Activated CD4-positive, alpha-beta T cell treated with anti-CD3 and anti-CD28 coated beads, Interleukin-10, Interleukin-2, amounts not matched to agents 100 ng/mL and 50 ng/mL, durations not matched to agents 16 hours and 8 hours (primary cell): Measurements from ENCODE around the gene ARFIP2.
"Not testable (repeated sequence)": the region's sequence is repeated elsewhere in the genome, so short reads cannot be mapped to it uniquely, and the experiment has no call there.

Experiments used
- DNase-seq: peaks from one replicate; pipeline ENCODE4 v3.0.0-alpha.2; 2020

The ARFIP2 gene, protein sequence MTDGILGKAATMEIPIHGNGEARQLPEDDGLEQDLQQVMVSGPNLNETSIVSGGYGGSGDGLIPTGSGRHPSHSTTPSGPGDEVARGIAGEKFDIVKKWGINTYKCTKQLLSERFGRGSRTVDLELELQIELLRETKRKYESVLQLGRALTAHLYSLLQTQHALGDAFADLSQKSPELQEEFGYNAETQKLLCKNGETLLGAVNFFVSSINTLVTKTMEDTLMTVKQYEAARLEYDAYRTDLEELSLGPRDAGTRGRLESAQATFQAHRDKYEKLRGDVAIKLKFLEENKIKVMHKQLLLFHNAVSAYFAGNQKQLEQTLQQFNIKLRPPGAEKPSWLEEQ

DNA sequence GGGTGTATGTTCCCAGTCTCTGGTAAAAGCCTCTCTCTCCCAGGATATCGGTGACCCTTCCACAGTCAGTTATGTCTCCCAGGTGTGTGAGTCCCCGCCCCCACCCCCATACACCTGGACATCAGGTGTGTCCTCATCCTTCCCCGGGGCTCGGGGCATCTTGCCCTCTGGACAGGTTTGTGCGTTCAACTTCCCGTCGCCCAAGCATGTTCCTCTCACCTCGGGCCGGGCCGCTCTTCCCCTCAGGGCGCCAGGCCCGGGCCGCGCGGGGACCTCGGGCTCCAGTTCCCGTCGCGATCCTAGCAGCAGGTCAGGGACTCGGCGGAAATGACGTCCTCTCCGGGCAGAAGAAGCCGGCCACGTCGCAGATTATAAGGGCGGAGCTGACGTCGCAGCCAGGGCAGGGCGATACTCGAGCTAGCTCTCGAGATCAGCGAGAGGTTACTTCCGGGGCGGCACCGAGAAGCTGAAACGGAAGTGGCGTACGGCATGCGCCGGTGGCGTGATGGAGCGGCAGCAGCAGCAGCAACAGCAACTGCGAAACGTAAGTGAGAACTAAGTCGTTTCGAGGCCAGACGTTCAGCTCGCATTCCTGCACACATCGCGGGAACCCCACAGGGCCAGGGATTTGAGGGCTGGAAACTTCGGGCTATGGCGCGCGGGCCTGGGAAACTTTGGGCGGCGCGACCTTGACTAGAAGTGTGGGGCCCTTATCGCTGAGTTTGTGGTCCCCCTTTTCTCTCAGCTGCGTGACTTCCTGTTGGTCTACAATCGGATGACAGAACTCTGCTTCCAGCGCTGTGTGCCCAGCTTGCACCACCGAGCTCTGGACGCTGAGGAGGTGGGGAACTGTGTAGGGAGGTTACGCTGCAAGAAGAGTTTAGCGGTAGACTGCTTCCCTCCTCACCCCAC lies at the start of gene ARFIP2, which contains the start of gene TIMM10B:
TSS of gene ARFIP2 (minus strand) at position 320 of the 912 bp plus-strand sequence. CDS start 910 bp downstream, outside the sequence.
TSS of gene TIMM10B (plus strand) at position 490 of the 912 bp plus-strand sequence. CDS start at position 506, 16 bp downstream.
- DNase-seq, result peak; percentile 98

DNA sequence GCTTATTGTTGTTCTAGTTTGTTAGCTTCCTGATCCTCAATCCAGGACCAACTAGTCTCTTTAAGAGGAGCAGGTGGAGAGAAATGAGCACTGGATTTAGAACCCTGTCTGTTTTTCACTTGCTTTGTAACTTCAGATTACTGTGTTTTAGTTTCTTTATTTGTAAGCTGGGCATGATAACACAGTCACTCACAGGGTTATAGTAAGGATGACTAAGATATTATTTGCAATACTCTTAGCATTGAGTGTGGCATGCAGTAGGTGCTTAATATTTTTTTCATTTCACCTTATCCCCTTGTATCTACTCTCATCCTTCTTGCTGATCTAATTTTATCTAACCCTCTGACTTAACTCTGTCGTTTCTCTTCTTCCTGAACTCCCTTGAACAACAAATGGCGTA lies 49.7 kb upstream of the ARFIP2 start:
- no peak for DNase-seq

DNA sequence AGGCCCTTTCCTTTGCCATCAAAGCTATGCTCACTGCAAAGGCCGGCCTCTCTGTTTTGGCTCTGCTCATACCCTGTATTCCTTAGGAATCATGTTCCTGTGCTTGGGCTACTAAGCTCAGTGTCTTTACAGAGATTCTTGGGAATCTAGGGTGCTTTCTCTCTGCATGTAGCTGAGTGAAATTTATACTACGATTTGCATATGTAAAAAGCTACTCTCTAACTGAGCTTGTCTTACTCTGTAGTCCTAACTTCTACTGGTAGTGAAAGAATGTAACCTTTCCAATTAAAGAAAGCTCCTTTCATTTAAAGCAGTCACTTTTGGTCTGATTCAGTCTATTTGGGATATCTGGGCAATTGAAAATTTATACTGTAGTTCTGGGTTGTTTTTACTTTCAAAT lies 48.1 kb upstream of the ARFIP2 start:
- no peak for DNase-seq

DNA sequence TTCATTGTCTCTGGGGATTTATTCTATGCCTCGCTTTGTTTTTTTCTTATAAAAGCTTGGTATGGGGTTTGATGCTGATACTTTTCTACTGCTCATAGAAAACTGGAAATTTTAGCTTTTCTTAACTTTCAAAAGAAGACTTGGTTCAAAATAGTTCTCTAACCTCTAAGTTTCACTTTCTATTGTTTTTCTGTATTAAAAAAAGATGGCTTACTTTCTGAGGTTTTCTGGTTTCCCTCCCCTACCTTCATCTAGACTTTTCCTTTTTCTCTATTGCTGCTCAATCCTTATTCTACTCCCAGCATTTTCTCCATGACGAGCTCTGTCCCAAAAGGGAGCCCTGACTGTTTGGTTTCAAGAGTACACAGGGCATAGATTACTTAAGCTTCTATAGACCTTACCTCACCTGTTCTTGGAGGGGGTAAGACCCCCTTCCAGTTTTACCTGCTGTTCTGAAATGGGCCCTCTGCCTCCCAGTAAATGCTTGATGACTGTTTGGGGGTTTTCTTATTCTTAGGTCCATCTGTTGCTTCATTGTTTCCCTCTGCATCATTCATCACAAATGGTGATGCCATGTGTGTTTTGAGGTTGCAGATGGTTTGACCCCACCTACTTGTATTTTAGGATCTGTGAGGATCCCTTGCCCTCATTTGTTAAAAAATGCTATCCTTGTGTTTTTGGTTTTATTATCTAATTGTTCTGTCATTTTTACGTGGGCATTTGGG lies 45.4 kb upstream of the ARFIP2 start:
- DNase-seq, result no peak

DNA sequence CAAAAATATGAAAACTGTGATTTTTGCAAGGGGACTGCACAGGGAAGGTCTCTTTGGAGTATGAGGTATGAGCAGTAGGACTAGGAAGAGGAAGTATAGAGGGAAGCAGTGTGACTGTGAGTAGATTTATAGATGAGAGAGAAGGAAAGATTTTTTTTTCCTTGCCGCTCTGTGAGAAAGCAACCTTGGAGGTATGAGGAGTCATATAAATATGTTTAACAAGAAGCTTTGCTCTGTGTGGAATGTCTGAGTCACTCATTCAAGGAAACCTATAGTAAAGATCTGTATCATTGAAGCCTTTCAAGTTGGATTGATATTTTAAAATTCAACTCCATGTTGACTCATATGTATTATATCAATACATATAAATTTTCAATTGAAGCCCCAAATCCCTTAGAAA lies 42.1 kb upstream of the ARFIP2 start:
- peak; percentile 13 for DNase-seq

DNA sequence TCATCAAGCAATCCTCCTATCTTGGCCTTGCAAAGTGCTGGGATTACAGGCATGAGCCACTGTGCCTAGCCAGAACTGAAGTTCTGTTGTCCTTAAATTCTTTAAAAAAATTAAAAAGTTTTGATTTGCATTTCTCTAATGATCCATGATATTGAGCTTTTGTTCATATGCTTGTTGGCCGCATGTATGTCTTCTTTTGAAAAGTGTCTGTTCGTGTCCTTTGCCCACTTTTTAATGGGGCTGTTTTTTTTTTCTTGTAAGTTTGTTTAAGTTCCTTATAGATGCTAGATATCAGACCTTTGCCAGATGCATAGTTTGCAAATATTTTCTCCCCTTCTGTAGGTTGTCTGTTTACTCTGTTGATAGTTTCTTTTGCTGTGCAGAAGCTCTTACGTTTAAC lies 40.8 kb upstream of the ARFIP2 start:
- DNase-seq, result not testable (repeated sequence)

DNA sequence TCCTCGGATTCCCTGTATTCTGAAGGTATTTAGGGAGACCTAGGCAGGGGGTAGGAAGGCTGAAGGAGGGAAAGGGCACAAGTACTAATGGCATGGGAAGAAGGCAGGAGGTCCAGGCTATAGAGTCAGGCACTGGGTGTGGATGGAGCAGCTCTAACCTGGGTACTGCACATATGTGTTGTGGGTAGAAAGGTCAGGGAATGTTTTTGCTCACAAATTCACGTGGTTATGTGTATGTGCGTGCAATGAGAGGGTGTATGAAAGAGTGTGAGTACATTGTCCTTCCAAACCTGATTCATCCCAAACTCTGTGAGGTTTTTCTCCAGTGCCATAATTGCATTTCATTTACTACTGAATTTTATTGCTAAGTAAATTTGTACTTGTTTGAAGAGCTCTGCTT lies 39.1 kb upstream of the ARFIP2 start:
- no peak for DNase-seq

DNA sequence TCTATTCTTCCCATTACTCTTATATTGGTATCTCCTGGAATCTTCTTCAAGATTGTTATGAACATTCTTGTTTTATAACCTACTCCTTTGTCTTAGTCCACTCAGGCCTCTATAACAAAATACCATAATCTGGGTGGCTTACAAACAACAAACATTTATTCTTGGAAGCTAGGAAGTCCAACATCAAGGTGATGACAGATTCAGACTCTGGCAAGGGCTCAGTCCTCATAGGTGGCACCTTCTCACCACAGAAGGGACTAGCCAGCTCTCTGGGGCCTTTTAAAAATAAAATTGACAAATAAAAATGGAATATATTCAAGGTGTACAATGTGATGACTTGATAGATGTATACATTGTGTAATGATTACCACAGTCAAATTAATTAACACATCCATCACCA lies 35.7 kb upstream of the ARFIP2 start:
- DNase-seq, result no peak

DNA sequence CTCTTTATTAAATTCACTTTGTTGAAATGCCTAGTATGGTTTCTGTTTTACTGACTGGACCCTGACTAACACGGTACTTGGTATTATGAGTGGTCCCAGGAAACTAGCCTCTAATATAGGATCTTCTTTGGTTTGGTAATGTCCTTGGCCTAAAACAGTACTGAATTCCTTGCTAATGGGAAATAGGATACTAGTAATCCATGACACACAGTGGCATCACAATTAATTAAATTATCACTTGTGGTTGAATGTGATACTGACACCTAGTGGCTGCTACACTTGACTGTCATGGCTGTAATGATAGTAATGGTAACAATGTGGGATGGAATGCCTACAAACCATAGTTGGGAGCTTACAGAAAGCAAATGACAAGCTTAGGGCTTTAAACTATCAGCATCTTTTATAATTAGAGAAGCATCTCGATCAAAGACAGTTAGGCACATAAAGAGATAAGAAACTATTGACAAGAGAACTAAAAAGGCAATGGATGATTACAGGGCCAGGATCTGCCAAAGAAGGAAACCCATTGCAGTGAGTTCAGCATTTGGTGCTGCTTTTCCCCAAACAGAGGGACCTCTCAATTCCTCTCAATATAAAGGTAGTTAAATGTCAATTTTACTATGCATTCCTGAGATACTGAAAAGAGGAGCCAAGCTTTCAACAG lies 24.6 kb upstream of the ARFIP2 start:
- peak; percentile 30 for DNase-seq

DNA sequence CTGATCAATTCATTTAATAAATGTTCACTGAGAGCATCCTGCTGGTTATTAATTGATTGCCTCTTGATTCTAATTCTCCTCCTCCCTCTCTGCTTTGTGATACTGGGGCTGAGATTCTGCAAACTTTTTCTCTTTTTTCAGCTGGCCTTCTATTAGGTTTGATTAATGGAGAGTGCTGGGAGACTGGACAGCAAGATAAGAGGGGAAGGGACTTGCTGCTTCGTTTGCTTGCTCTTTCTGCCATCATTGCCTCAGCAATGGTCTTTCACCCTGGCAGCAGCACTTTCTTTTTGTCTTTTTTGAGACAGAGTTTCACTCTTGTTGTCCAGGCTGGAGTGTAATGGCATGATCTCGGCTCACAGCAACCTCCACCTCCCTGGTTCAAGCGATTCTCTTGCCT lies 23.0 kb upstream of the ARFIP2 start:
- DNase-seq, result no peak

DNA sequence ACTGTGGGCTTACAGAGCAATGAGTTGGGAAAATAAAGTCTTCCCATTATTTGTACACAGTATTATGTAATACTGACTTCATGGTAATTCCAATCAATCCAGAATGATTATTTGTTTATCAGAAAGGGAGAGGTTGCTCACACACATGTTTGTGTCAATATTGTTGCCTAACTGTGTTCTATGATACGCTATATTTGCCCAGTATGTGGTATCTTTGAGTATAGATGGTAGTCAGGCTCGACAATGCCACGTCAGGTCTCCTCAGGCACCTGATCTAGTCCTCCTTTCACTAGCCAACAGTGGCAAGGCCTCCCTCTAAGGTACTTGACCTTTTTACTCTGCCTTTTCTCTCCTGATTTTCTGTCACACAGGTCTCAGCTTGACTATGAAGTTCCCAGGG lies 21.3 kb upstream of the ARFIP2 start:
- DNase-seq, result no peak

DNA sequence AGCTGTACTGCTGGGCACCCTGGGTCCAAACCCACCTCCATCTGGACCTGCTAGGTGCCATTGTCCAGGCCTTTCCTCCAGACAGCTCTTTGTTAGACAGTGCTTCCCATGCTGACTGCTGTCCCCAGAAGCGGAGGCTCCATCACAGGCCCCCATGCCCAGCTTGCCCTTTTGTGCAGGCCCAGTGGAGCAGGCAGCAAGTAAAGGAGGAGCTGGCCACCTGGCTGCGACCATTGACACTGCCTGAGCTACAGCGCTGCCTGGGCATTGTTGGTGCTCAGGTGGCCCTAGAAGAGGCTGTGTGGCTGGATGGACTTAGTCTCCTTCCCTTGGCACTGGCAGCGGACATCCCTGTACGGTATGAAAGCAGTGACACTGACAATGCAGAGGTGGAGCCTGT lies 17.4 kb upstream of the ARFIP2 start:
- no peak for DNase-seq

DNA sequence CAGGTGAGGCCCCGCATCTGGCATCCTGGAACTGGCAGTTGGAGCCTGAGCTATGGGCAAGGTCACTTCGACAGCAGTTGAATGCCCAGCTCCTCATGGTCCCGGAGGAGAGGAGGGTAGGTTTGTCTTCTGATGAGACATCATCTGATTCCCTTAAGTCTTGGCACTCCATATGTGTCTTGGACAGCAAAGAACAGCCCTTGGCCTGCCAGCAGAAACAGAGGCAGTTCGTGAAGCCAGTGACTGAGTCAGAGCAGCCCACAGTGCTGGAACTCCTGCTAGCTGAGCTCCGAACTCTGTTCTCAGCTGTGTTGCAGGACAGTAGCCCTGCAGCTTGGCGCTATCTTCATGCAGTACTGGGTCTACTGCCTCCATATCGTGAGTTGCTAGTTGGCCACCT lies 17.0 kb upstream of the ARFIP2 start:
- DNase-seq, result no peak

DNA sequence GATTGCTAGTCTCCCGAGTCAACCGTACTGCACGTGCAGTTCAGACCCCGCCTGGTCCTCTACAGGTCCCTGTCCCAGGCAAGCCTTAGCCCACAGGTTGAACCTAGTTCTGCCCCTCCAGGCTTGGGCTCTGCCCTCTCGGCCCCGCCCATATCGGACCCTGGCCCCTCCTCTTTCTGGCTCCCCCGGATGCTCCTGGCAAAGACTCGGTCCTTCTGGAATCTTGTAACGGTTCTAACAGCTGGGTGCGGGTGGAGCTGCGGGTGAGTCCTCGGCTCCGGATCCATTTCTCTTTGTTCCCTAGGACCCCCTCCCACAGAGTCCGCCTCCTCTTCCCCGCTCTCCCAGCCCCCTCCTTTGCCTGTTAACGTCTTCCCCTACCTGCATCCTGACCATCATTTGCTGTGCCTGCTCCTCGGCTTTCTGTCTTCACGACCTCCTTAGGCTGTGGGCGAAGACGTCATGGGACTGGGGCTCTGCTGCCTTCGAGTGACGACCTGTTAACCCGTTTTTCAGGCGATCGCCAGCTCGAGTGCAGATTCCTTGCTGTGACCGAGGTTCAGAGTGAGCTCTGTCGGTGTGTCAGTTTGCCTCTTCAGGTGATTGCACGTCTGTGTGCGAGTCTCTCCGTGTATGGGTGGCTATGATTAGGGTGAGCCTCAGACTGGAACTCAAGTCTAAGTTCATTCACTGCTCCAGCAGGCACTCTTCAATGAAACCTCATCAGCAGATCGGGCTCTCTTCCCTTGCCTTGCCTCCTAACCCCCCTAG lies 16.1 kb upstream of the ARFIP2 start, which contains the start of gene DNHD1:
TSS of gene DNHD1 (plus strand) at position 212 of the 771 bp plus-strand sequence. CDS start 936 bp downstream, outside the sequence.
- no peak for DNase-seq

DNA sequence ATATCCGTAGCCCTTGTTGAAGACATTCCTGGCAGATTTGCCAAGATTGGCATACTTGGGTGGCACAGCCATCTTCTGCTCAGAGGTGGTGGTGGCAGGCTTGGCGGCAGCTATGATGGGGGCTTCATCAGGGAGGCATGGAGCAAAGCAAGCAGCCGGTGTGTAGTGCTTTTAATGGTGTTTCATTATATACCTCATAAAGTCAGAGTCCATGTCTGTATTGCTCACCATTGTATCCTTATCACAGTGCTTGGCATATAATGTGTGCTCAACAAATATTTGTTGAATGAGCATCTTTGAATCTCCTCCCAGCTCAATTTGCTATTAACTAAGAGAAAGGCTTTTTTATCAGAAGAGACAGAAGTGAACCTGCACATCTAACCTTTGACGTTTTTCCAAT lies 8.2 kb upstream of the ARFIP2 start:
- DNase-seq, result no peak

DNA sequence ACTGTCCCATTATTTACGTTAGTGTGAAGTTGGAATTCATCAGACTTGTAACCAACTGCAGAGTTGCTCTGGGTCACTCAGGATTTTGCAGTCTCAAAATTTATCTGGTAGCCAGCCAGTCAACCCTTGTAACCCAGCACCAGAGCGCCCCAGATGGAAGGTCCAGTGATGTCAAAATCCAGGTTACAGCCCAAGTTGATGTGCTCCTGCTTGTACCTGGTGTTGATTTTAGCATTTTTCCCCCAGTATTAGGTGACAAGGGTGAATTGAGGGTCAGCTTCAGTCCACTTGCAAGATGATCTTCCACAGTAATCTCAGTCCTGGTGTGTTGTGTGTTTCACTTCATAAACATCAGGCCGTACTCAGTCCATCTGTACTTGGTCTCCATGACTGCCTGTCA lies 7.7 kb upstream of the ARFIP2 start:
- no peak for DNase-seq

DNA sequence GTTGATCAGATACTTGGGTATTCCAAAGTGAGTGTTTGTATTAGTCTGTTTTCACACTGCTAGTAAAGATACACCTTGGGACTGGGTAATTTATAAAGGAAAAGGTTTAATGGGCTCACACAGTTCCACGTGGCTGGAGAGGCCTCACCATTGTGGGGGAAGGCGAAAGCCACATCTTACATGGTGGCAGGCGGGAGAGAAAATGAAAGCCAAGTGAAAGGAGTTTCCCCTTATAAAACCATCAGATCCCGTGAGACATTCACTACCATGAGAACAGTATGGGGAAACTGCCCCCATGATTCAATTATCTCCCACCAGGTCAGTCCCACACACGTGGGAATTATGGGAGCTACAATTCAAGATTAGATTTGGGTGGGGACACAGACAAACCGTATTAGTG lies 7.2 kb upstream of the ARFIP2 start:
- DNase-seq, result no peak

DNA sequence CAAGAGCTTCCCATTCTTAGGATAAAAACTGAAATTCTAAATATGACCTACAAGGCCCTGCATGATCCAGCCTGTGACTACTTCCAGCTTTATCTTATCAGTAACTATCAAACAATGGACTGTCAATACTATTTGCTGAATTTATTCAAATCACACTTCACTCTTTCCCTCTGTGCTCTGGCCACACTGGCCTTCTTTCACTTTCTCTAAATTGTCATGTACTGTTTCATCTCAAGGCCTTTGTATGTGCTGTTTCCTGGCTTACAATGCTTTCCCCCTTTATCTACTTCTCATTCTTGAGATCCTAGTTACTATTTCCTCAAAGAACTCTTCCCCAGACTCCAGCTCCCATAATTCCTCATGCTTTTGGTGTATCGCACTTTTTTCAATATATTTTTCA lies 5.8 kb upstream of the ARFIP2 start:
- no peak for DNase-seq

DNA sequence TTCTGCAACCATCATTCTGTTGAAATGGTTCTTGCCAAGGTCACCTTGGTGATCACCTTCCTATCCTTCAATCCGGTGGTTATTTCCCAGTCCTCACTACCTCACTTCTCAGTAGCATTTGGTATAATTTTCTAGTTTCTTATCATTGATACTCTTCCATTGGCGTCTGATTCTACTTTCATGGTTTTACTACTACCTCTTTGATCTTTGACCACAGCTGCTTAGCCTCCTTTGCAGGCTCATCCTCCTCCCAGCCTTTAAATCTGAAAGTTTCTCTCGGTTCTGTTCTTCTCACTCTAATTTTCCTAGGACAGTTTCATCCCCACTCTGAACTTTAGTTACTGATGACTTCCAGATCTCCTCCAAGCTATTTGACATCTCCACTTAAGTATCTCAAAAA lies 5.1 kb upstream of the ARFIP2 start:
- peak; percentile 18 for DNase-seq

DNA sequence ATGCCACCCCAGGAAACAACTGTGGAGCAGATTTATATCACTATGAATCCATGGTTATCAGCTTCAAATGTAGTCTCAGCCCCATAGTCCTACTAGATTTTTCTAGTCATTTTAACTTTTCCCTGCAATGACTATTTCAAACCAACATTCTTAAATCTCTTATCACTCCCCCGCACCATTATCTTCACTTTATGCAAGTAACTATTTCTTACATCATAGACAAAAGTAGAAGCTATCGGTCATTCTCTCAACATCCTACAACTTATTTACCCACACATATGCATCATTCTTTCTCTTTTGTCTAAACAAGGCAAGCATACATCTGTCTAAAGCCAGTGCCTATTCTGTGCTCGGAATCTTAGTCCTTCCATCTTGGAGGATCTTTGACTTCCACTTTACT lies 4.5 kb upstream of the ARFIP2 start:
- DNase-seq, result no peak

DNA sequence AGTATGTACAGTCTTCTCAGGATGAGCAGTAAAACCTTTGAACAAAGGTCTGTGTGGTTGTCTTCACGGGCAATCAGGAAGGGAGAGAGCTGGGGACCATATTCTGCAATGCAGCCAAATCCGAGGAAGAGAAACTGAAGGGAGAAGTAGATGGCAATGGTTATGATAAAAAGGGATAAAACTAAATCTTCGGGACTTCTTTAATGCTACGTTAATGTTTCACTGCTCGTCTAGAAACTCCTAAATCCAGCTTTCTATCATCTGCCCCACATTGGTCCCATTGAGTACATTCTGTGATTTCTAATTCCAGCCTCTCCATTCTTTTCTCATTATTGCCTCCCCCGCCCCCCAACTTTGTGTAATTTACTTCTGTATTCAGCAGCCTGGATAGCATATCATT lies 1.9 kb upstream of the ARFIP2 start:
- DNase-seq, result no peak

DNA sequence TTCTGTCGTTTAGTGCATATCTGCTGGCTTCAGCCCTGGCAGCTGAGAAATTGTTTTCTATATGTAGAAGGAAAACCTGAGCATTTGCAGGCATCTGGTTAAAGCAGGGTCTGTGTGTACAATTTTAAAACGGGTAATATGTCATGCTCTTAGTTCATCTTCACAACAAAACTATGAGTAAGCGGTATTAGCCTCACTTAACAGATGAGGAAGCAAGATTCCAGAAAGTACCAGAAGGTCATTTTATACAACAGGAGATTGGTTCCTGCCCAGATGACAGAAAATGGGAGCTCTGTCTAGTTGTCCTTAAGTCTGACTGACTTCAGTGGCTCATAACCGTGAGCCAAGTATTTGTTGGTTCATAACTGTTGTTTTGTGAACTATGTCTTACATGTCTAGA lies 1.3 kb upstream of the ARFIP2 start:
- DNase-seq, result no peak
